Right cardiac atrium (tissue), 5 donors: ENCODE measurements around the gene SPOCK1. TPM values are rescaled to one million over a fixed set of nuclear protein-coding genes. Genes with fewer than 3 reads are reported as not detected.

ENCODE experiments used
- ATAC-seq, 2 donors: fragments of 200-7000 bp; cut with Tn5 transposase; one replicate each; pipeline versions ENCODE4 v1.8.0 to v1.9.1; 2020; ENCODE audit warnings: moderate library complexity in 2 of 2, mild to moderate bottlenecking in 1 of 2
- DNase-seq, 3 donors: peaks; one replicate each; pipeline ENCODE4 v3.0.0-alpha.2; 2020
- H3K27ac ChIP-seq: one replicate; pipeline ENCODE4 v1.5.1; 2013; ENCODE audit warnings: mild to moderate bottlenecking, low read length, control low read depth, moderate library complexity
- H3K27me3 ChIP-seq: one replicate; pipeline ENCODE4 v1.6.1; 2013; ENCODE audit not compliant: control insufficient read depth, insufficient read depth
- H3K4me1 ChIP-seq: one replicate; pipeline ENCODE4 v1.6.1; 2013; ENCODE audit warnings: low read length; ENCODE audit not compliant: control insufficient read depth, insufficient read depth
- H3K4me3 ChIP-seq: one replicate; pipeline ENCODE4 v1.5.1; 2013; ENCODE audit warnings: low read length, control low read depth
- H3K9me3 ChIP-seq: one replicate; pipeline ENCODE4 v1.6.1; 2013; ENCODE audit warnings: low read length; ENCODE audit not compliant: control insufficient read depth
- WGBS: extraction: QIAGEN DNeasy Blood & Tissue Kit; methylation state at CpG from one replicate; pipeline ENCODE4 v1.1.7; 2013; 5-methylcytosine and 5-hydroxymethylcytosine counted together
- intact Hi-C, 4 donors: fragments of 100-400 bp; cut with DNase I; formaldehyde crosslinking; loops; one replicate each; pipeline versions ENCODE4 v1.11.0 to v1.14.0; 2022 to 2023
- polyA plus RNA-seq: library from polyadenylated mRNA; stranded (reverse); fragments of 200-250 nt; gene quantifications from one replicate; pipeline ENCODE4 v1.2.3, GENCODE V29; 2013
- total RNA-seq, 4 donors: library from RNA; stranded (reverse); fragmentation: NEBNext Ultra II Directional; extraction: Animal tissue kit (Norgen Biotek cat#: 25700); gene quantifications; one replicate each; pipeline ENCODE4 v1.2.1, GENCODE V29; 2021
- donor health status: healthy with polysubstance abuse.
- donor health status: DM: no; HTN: yes; CAD: no.
- donor health status: DM: no; HTN: no; CAD: no.
- donor health status: DM: no; HTN: yes; CAD: no; lungs with severe emphysema.
- donor health status: DM: yes; HTN: yes; CAD: no.

Gene SPOCK1
- total and polyA plus RNA-seq, 5 donors, result 41.0 to 186 (median 139) TPM

GRCh38 chr5:137024044-137024443, 475.1 kb downstream of the SPOCK1 start:
- DNase-seq, result no peak
- Histone ChIP-seq H3K27ac (no peak overlapping the region), H3K9me3 (no peaks in the 10 kb centered on the region), H3K4me3 (no peak overlapping the region), H3K27me3 (no peaks in the 10 kb centered on the region), H3K4me1 (peaks cover 5% of the 10 kb centered on the region)
- 53% methylated on average over 4 of the region's 4 CpGs for WGBS
- no peak for ATAC-seq
- intact Hi-C loops, result no loop called here

GRCh38 chr5:137023371-137023770, 475.8 kb downstream of the SPOCK1 start:
- no peak for DNase-seq
- Histone ChIP-seq H3K27me3 (no peaks in the 10 kb centered on the region), H3K9me3 (no peaks in the 10 kb centered on the region), H3K4me3 (no peak overlapping the region), H3K27ac (no peak overlapping the region), H3K4me1 (peaks cover 5% of the 10 kb centered on the region)
- ATAC-seq, result no peak
- 88% methylated on average over 5 of the region's 5 CpGs for WGBS
- intact Hi-C loops, result no loop called here

- H3K4me1 ChIP-seq, result peaks cover 5% of the 10 kb centered on the region
- no peaks in the 10 kb centered on the region for H3K9me3 ChIP-seq
- no peak overlapping the region for H3K27ac ChIP-seq
- DNase-seq, result no peak
- 50% methylated on average over 2 of the region's 2 CpGs for WGBS
- intact Hi-C loops, result no loop called here
- no peak overlapping the region for H3K4me3 ChIP-seq
- H3K27me3 ChIP-seq, result no peaks in the 10 kb centered on the region
- ATAC-seq, result peak in 1 of 2 donors; percentile 56
Measured at GRCh38 chr5:137022725-137023124, 476.4 kb downstream of the SPOCK1 start.

GRCh38 chr5:137022043-137022442, 477.1 kb downstream of the SPOCK1 start:
- no peaks in the 10 kb centered on the region for H3K27me3 ChIP-seq
- H3K9me3 ChIP-seq, result no peaks in the 10 kb centered on the region
- ATAC-seq (peak; percentile 63 to 84), DNase-seq (peak; percentile 23 to 73 (median 60))
- H3K27ac ChIP-seq, result peak overlapping the region; percentile 30
- intact Hi-C loops, result no loop called here
- H3K4me1 ChIP-seq, result peaks cover 5% of the 10 kb centered on the region
- WGBS, result 38% methylated on average over 3 of the region's 3 CpGs
- no peak overlapping the region for H3K4me3 ChIP-seq

GRCh38 chr5:137019229-137019628, 479.9 kb downstream of the SPOCK1 start:
- no peak for DNase-seq
- H3K27me3 ChIP-seq, result no peaks in the 10 kb centered on the region
- no peak for ATAC-seq
- H3K4me1 ChIP-seq, result peaks cover 5% of the 10 kb centered on the region
- no peak overlapping the region for H3K4me3 ChIP-seq
- H3K27ac ChIP-seq, result no peak overlapping the region
- intact Hi-C loops, result no loop called here
- WGBS, result 81% methylated on average over 3 of the region's 3 CpGs
- no peaks in the 10 kb centered on the region for H3K9me3 ChIP-seq

- Histone ChIP-seq H3K9me3 (no peaks in the 10 kb centered on the region), H3K27me3 (no peaks in the 10 kb centered on the region), H3K4me1 (peaks cover under 1% of the 10 kb centered on the region), H3K4me3 (no peak overlapping the region), H3K27ac (no peak overlapping the region)
- no peak for ATAC-seq
- intact Hi-C loops, result no loop called here
- DNase-seq, result no peak
- 60% methylated on average over 5 of the region's 5 CpGs for WGBS
Measured at GRCh38 chr5:137016783-137017324, 482.3 kb downstream of the SPOCK1 start.

GRCh38 chr5:137015540-137016116, 483.5 kb downstream of the SPOCK1 start:
- no peak for ATAC-seq
- DNase-seq, result no peak

GRCh38 chr5:137014731-137015130, 484.4 kb downstream of the SPOCK1 start:
- intact Hi-C loops, result no loop called here
- H3K9me3 ChIP-seq, result no peaks in the 10 kb centered on the region
- no peak overlapping the region for H3K27ac ChIP-seq
- no peak overlapping the region for H3K4me3 ChIP-seq
- DNase-seq (no peak), ATAC-seq (no peak)
- 69% methylated on average over 3 of the region's 3 CpGs for WGBS
- H3K4me1 ChIP-seq, result no peaks in the 10 kb centered on the region
- H3K27me3 ChIP-seq, result no peaks in the 10 kb centered on the region

More at GRCh38 chr5:137015540-137016116, 483.5 kb downstream of the SPOCK1 start:
- Histone ChIP-seq H3K9me3 (no peaks in the 10 kb centered on the region), H3K27me3 (no peaks in the 10 kb centered on the region), H3K4me1 (no peaks in the 10 kb centered on the region), H3K27ac (no peak overlapping the region), H3K4me3 (no peak overlapping the region)
- WGBS, result 65% methylated on average over 2 of the region's 2 CpGs
- intact Hi-C loops, result no loop called here

GRCh38 chr5:137010226-137010625, 488.9 kb downstream of the SPOCK1 start:
- H3K27ac ChIP-seq, result no peak overlapping the region
- 48% methylated on average over 3 of the region's 3 CpGs for WGBS
- H3K9me3 ChIP-seq, result no peaks in the 10 kb centered on the region
- no peaks in the 10 kb centered on the region for H3K27me3 ChIP-seq
- DNase-seq (no peak), ATAC-seq (no peak)
- no peaks in the 10 kb centered on the region for H3K4me1 ChIP-seq
- intact Hi-C loops, result no loop called here
- no peak overlapping the region for H3K4me3 ChIP-seq

GRCh38 chr5:137004279-137004678, 494.8 kb downstream of the SPOCK1 start:
- no peak overlapping the region for H3K27ac ChIP-seq
- peaks cover 2% of the 10 kb centered on the region for H3K4me1 ChIP-seq
- intact Hi-C loops, result no loop called here
- 52% methylated on average over 2 of the region's 2 CpGs for WGBS
- no peaks in the 10 kb centered on the region for H3K9me3 ChIP-seq
- no peak for ATAC-seq
- DNase-seq, result no peak
- H3K4me3 ChIP-seq, result no peak overlapping the region
- H3K27me3 ChIP-seq, result no peaks in the 10 kb centered on the region

- Histone ChIP-seq H3K9me3 (no peaks in the 10 kb centered on the region), H3K27ac (no peak overlapping the region), H3K4me1 (peaks cover 2% of the 10 kb centered on the region), H3K4me3 (no peak overlapping the region), H3K27me3 (no peaks in the 10 kb centered on the region)
- ATAC-seq (peak in 1 of 2 donors; percentile 45), DNase-seq (no peak)
- intact Hi-C loops, result no loop called here
- WGBS, result 73% methylated on average over 7 of the region's 7 CpGs
Measured at GRCh38 chr5:137001026-137001569, 498.0 kb downstream of the SPOCK1 start.
